Epithelial cell of esophagus (primary cell): ENCODE data around the gene C1orf167.

Experiments used
- DNase-seq: peaks from one replicate; pipeline ENCODE4 v3.0.0; 2010; ENCODE audit warnings: low read depth
- H3K4me3 ChIP-seq: 2 replicates; pipeline ENCODE4 v1.5.1; 2011; ENCODE audit warnings: mild to moderate bottlenecking, low read length, control low read depth
- TF ChIP-seq, protein P1 (sequence below): IDR thresholded peaks from 2 replicates; pipeline ENCODE4 v1.5.1; 2011; ENCODE audit warnings: low read depth, mild to moderate bottlenecking, low read length, control low read depth, inconsistent platforms; ENCODE audit not compliant: insufficient read depth; ENCODE audit errors: missing control alignments

Gene C1orf167

DNA sequence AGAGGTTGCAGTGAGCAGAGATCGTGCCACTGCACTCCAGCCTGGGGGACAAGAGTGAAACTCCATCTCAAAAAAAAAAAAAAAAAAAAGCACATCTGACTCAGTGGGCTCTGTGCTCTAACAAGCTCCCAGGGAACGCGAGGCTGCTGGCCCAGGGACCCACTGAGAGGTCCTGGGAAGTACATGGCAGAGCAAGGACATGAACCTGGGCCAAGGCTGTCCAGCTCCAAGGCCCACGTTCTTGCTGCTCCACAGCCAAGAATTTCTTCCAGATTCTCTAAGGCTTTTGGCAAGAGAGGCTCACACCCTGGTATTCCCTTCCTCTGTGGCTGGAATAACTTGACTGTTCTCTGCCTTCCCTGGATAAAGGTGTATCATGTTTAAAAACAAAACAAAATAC is 41.5 kb upstream of the C1orf167 start:
- no peak overlapping the region for H3K4me3 ChIP-seq
- TF ChIP-seq, protein P1, sequence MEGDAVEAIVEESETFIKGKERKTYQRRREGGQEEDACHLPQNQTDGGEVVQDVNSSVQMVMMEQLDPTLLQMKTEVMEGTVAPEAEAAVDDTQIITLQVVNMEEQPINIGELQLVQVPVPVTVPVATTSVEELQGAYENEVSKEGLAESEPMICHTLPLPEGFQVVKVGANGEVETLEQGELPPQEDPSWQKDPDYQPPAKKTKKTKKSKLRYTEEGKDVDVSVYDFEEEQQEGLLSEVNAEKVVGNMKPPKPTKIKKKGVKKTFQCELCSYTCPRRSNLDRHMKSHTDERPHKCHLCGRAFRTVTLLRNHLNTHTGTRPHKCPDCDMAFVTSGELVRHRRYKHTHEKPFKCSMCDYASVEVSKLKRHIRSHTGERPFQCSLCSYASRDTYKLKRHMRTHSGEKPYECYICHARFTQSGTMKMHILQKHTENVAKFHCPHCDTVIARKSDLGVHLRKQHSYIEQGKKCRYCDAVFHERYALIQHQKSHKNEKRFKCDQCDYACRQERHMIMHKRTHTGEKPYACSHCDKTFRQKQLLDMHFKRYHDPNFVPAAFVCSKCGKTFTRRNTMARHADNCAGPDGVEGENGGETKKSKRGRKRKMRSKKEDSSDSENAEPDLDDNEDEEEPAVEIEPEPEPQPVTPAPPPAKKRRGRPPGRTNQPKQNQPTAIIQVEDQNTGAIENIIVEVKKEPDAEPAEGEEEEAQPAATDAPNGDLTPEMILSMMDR = no peak
- no peak for DNase-seq

DNA sequence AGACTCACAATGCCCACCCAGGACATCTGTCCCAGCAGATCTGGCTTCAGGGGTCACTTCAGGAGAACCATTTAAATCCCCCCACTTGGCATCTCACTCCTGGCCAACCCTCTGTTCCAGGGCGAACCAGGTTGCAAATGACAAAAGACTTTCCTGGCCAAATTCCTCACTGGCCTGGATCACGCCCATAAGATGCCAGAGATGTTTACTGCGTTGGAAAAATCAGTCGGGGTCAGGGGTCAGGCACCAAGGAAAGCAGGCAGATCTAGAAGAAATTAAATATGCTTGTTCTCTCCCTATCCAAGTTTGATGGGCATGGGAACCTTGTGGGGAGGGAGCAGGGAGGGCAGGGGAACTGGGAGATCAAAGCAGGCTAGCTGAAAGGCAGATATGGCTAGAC is 40.7 kb upstream of the C1orf167 start:
- no peak for DNase-seq
- TF ChIP-seq, protein P1 = no peak
- no peak overlapping the region for H3K4me3 ChIP-seq

DNA sequence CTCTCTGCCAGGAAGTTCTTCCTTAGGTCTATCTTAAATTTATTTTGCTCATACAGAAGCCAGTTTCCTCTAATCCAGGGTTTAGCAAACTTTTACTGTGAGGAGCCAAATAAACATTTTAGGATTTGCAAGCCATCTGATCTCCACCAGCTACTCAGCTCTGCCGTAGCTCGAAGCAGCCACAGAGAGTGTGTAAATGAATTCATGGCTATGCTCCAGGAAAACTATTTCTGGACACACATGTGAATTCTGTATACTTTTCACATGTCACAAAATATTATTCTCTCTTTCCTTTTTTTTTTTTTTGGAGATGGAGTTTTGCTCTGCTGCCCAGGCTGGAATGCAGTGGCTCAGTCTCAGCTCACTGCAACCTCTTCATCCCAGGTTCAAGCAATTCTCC is 39.5 kb upstream of the C1orf167 start:
- H3K4me3 ChIP-seq = no peak overlapping the region
- no peak for DNase-seq
- TF ChIP-seq, protein P1 = no peak

DNA sequence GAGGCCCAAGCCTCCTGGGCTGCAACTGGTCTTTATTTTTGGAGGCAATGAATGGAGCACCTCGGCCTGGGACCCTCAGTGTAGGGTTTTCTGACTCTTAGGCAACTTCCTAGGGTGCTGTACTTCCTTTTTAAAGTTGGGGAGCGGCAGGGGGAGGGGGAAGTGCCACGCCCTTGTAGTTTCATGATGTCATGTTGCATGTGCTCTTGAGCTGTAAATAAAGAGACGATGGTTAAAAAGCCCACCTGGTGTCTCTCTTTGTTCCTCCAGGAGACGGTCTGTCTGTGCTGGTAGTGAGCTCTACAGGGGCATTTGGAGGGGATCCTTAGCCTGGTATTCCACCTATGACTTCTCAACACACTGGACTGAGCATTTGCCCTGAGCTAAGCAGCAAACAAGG is 36.4 kb upstream of the C1orf167 start:
- H3K4me3 ChIP-seq = no peak overlapping the region
- TF ChIP-seq, protein P1 = no peak
- DNase-seq = no peak

DNA sequence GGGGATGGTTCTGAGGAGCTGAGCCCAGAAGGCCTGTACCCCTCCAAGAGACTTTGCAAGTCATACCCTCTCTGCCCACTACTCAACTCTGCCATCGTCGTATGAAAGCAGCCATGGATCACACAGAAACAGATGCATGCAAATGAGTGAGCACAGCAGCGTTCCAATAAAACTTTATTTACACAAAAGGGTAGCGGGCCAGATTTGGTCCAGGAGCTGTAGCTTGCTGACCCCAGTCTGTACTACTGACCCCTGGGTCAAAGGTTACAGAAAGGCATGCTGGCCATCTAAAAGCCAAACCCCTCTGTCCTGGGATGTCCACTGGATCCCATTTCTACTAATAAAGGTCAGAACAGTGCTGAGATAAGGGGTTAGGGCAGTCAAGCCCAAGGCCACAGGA is 34.9 kb upstream of the C1orf167 start:
- TF ChIP-seq, protein P1 = no peak
- DNase-seq = no peak
- no peak overlapping the region for H3K4me3 ChIP-seq

DNA sequence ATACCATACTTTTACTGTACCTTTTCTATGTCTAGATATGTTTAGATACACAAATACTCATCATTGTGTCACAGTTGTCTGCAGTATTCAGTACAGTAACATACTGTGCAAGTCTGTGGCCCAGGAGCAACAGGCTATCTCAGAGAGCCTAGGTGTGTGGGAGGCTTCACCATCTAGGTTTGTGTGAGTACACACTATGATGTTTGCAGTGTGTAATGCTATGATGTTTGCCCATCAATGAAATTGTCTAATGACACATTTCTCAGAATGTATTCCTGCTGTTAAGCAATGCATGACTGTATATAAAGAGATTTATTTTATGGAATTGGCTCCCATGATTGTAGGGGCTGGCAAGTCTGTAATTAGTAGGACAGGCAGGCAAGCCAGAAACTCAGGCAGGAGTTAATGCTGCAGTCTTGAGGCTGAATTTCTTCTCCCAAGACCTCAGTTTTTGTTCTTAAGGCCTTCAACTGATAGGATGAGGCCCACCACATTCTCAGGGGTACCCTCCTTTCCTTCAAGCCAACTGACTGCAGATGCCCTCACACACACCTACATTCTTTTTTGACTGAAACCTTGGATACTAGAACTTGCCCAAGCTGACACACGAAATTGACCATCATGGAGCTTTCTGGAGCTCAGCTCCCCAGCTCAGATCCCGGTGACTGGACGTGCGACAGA is 33.7 kb upstream of the C1orf167 start:
- H3K4me3 ChIP-seq = no peak overlapping the region
- TF ChIP-seq, protein P1 = no peak
- DNase-seq = peak; percentile 55

DNA sequence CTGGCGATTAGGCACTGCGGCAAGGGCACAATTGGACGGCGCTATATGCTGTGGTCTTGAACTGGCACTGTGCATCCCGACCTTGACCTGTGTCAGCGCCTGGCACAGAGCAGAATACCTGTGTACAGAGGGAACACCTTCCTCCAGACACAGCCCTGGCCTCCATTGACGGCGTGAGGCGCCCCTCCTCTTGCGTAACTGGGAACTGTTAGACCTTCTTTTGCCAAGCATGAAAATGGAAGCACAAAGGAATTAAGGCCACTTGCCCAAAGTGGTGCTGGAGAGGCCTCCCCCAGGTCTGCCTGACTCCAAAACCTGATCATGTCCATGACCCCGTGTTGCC is 32.9 kb upstream of the C1orf167 start:
- TF ChIP-seq, protein P1 = no peak

More for the DNA sequence above, 32.9 kb upstream of the C1orf167 start:
- H3K4me3 ChIP-seq = no peak overlapping the region
- no peak for DNase-seq
